C4-2B (cell line): Measurements from ENCODE around the gene POLK.
A peak's percentile ranks its signal among the peaks of the same experiment; 100 is the strongest.
"Not testable (repeated sequence)": the region's sequence is repeated elsewhere in the genome, so short reads cannot be mapped to it uniquely, and the experiment has no call there.

Source experiments
- H3K27ac ChIP-seq: fragments of 450-650 bp; 2 replicates; pipeline ENCODE4 v1.5.1; 2017
- ZFX ChIP-seq: fragments of 450-650 bp; IDR thresholded peaks from 2 replicates; pipeline ENCODE4 v1.6.1; 2017
- TF ChIP-seq, protein P1 (sequence below): fragments of 450-650 bp; conservative IDR thresholded peaks from 2 replicates; pipeline ENCODE4 v1.5.1; 2017; ENCODE audit warnings: mild to moderate bottlenecking

POLK gene

DNA sequence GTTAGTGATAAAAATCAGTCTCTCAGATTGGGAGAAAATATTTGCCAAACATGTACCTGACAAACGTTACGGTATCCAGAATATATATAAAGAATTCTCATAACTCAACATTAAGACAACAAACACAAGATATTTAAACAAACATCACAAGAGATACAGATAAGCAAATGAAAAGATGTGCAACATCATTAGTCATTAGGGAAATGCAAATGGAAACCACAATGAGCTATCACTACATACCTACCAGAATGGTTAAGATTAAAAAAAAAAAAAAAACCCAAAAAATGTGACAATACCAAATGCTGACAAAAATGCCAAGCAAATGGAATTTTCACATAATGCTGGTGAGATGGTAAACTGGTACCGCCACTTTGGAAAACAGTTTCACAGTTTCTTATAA, 15.7 kb upstream of the POLK start:
- no peak for TF ChIP-seq ZFX
- TF ChIP-seq, protein P1, sequence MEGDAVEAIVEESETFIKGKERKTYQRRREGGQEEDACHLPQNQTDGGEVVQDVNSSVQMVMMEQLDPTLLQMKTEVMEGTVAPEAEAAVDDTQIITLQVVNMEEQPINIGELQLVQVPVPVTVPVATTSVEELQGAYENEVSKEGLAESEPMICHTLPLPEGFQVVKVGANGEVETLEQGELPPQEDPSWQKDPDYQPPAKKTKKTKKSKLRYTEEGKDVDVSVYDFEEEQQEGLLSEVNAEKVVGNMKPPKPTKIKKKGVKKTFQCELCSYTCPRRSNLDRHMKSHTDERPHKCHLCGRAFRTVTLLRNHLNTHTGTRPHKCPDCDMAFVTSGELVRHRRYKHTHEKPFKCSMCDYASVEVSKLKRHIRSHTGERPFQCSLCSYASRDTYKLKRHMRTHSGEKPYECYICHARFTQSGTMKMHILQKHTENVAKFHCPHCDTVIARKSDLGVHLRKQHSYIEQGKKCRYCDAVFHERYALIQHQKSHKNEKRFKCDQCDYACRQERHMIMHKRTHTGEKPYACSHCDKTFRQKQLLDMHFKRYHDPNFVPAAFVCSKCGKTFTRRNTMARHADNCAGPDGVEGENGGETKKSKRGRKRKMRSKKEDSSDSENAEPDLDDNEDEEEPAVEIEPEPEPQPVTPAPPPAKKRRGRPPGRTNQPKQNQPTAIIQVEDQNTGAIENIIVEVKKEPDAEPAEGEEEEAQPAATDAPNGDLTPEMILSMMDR = no peak
- no peak overlapping the region for H3K27ac ChIP-seq

GRCh38 chr5:75498208-75498777, 13.4 kb upstream of the POLK start:
- no peak overlapping the region for H3K27ac ChIP-seq
- TF ChIP-seq, protein P1 = no peak
- no peak for TF ChIP-seq ZFX

GRCh38 chr5:75498875-75499274, 12.8 kb upstream of the POLK start:
- not testable (repeated sequence) for H3K27ac ChIP-seq

- peak overlapping the region; percentile 58 for H3K27ac ChIP-seq
Observed at GRCh38 chr5:75505112-75505511, 6.6 kb upstream of the POLK start.

DNA sequence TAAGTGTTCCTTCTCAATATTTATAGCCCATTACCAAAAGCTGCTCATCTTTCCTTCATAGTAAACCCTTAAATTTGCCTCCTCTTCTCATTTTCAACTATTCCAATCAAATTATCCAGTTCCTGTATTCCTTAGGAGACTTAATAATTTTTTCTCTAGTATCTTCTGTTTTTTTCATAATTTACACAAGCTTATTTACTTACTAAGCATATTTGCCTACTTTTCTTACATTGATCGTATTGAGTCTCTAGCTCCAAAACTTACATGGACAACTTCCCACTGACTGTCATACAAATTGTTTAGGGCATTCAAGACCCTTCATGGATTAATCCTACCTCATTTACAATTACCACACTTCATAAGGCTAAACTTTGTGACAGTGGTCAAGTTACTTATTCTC, 3.9 kb upstream of the POLK start:
- no peak overlapping the region for H3K27ac ChIP-seq
- no peak for TF ChIP-seq ZFX
- TF ChIP-seq, protein P1 = no peak

- no peak for TF ChIP-seq ZFX
- TF ChIP-seq, protein P1 = no peak
- no peak overlapping the region for H3K27ac ChIP-seq
Observed at GRCh38 chr5:75509546-75509945, 2.1 kb upstream of the POLK start.

DNA sequence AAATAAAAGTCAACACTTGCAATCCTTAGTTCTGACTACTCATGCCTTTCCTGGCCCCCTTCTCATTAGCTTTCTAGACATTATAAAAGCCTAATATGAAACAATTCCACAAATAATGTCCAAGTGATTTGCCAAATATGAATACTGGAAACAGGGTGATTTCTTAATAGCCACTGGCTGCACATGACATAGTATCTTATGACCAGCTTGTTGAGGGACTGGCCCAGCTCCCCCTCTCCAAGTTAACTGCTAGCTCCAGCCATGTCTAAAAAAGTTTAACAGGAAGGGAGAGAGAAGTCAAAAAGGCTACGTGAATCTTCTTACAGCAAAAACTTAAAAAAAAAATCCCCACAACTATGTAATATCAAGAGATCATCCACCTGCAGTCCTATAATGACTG, 1.7 kb upstream of the POLK start:
- H3K27ac ChIP-seq = no peak overlapping the region
- TF ChIP-seq, protein P1 = no peak
- no peak for TF ChIP-seq ZFX

DNA sequence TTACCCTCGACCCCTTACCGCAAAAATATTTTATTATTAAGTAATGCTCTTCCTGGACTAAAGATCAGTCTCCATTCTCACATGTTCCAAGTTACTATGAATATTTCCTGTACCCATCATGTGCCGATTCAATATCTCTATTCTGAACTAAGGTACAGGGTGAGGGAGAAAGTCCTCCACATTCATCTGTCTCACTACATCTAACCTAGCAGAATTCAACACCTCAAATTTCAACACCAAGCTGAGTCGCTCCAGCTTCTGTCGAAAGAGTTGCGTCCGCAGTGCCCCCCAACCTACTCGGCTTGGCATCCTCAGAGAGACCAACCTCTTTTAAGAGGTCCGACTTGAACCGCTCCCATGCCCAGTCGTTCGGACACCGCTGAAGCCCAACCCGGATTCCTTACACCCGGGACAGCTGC, 1.3 kb upstream of the POLK start:
- peak overlapping the region; percentile 90 for H3K27ac ChIP-seq
- no peak for TF ChIP-seq ZFX
- TF ChIP-seq, protein P1 = no peak
